IPS DF 6.9 (cell line): ENCODE measurements around the gene MAP7D1.
"Not testable (repeated sequence)": the region's sequence is repeated elsewhere in the genome, so short reads cannot be mapped to it uniquely, and the experiment has no call there.

Source experiments
- DNase-seq: peaks from one replicate; pipeline ENCODE4 v3.0.0-alpha.2; 2013; ENCODE audit warnings: low read depth, low spot score
- H3K27ac ChIP-seq: one replicate; pipeline ENCODE4 v1.5.1; 2013; ENCODE audit warnings: low read length, control low read depth
- H3K27me3 ChIP-seq: 2 replicates; pipeline ENCODE4 v1.6.1; 2013; ENCODE audit warnings: mild to moderate bottlenecking, low read length; ENCODE audit not compliant: control insufficient read depth, insufficient read depth
- H3K36me3 ChIP-seq: 2 replicates; pipeline ENCODE4 v1.6.1; 2013; ENCODE audit warnings: low read length; ENCODE audit not compliant: control insufficient read depth, insufficient read depth
- H3K4me1 ChIP-seq: 2 replicates; pipeline ENCODE4 v1.6.1; 2013; ENCODE audit warnings: low read length; ENCODE audit not compliant: control insufficient read depth, insufficient read depth
- H3K4me3 ChIP-seq: 2 replicates; pipeline ENCODE4 v1.5.1; 2013; ENCODE audit warnings: mild to moderate bottlenecking, low read length
- H3K9me3 ChIP-seq: 2 replicates; pipeline ENCODE4 v1.6.1; 2013; ENCODE audit warnings: low read length, inconsistent platforms; ENCODE audit not compliant: control insufficient read depth, insufficient read depth
- WGBS: extraction: QIAGEN DNeasy Blood & Tissue Kit; methylation state at CpG from one replicate; pipeline ENCODE4 v1.1.7; 2013; ENCODE audit warnings: mixed read lengths, missing lambda C conversion rate; ENCODE audit not compliant: insufficient read length, insufficient coverage; 5-methylcytosine and 5-hydroxymethylcytosine counted together

Gene MAP7D1

GRCh38 chr1:36223381-36223995 is 67.5 kb downstream of the MAP7D1 start:
- Histone ChIP-seq H3K4me3 (peak overlapping the region; percentile 49; the same call in 1 of the 2 replicates), H3K4me1 (no peaks in the 10 kb centered on the region), H3K36me3 (no peaks in the 10 kb centered on the region), H3K9me3 (no peaks in the 10 kb centered on the region), H3K27ac (no peak overlapping the region), H3K27me3 (no peaks in the 10 kb centered on the region)
- DNase-seq = no peak
- no CpG with 5 or more reads among the region's 16 CpGs for WGBS

GRCh38 chr1:36223996-36224536 is 68.1 kb downstream of the MAP7D1 start, which contains the start of gene THRAP3:
THRAP3 (plus strand) TSS chr1:36224443; CDS start chr1:36282564, 58,121 bp downstream.
- Histone ChIP-seq H3K27me3 (no peaks in the 10 kb centered on the region), H3K4me3 (peak within 1 kb of the TSS; percentile 74), H3K27ac (no peak within 1 kb of the TSS), H3K4me1 (no peaks in the 10 kb centered on the region), H3K36me3 (no peaks in the 10 kb centered on the region), H3K9me3 (no peaks in the 10 kb centered on the region)
- no CpG with 5 or more reads among the region's 45 CpGs for WGBS
- DNase-seq = peak; percentile 99

- H3K9me3 ChIP-seq = no peaks in the 10 kb centered on the region
- no CpG with 5 or more reads among the region's 29 CpGs for WGBS
- no peak overlapping the region for H3K27ac ChIP-seq
- peak overlapping the region; percentile 74 for H3K4me3 ChIP-seq
- H3K27me3 ChIP-seq = no peaks in the 10 kb centered on the region
- DNase-seq = no peak
- no peaks in the 10 kb centered on the region for H3K4me1 ChIP-seq
- H3K36me3 ChIP-seq = no peaks in the 10 kb centered on the region
Measured at GRCh38 chr1:36224537-36225282, 68.8 kb downstream of the MAP7D1 start.

GRCh38 chr1:36225283-36225899 is 69.4 kb downstream of the MAP7D1 start:
- Histone ChIP-seq H3K27me3 (no peaks in the 10 kb centered on the region), H3K4me1 (no peaks in the 10 kb centered on the region), H3K27ac (no peak overlapping the region), H3K36me3 (no peaks in the 10 kb centered on the region), H3K9me3 (no peaks in the 10 kb centered on the region), H3K4me3 (peak overlapping the region; percentile 74; the same call in 1 of the 2 replicates)
- DNase-seq = no peak
- WGBS = no CpG with 5 or more reads among the region's 10 CpGs

GRCh38 chr1:36230279-36230678 is 74.3 kb downstream of the MAP7D1 start:
- no CpG with 5 or more reads among the region's 12 CpGs for WGBS
- not testable (repeated sequence) for H3K4me3 ChIP-seq, H3K9me3 ChIP-seq, H3K27me3 ChIP-seq, H3K27ac ChIP-seq, H3K36me3 ChIP-seq, H3K4me1 ChIP-seq, DNase-seq
